SU-DHL-6 (cell line): Measurements from ENCODE around the gene GTF2H1.

Experiments
- H2AFZ ChIP-seq: fragments of 200-600 bp; sonication (generic); 2 replicates; pipeline ENCODE4 v1.6.1; 2014; ENCODE audit warnings: low read depth, mild to moderate bottlenecking, moderate library complexity, mixed read lengths, antibody characterized with exemption, low read length; ENCODE audit not compliant: severe bottlenecking
- H3F3A ChIP-seq: fragments of 200-600 bp; shearing (Covaris generic); 2 replicates; pipeline ENCODE4 v1.6.0; 2016; ENCODE audit warnings: antibody characterized with exemption, mild to moderate bottlenecking; ENCODE audit not compliant: insufficient read depth
- H3K27ac ChIP-seq: fragments of 200-600 bp; sonication (generic); 2 replicates; pipeline ENCODE4 v1.5.1; 2016; ENCODE audit warnings: low read depth, mild to moderate bottlenecking, low read length, moderate library complexity, mixed read lengths
- H3K27me3 ChIP-seq: fragments of 200-600 bp; sonication (generic), shearing (Covaris generic); 2 replicates; pipeline ENCODE4 v1.6.0; 2014; ENCODE audit warnings: mild to moderate bottlenecking, low read length
- H3K36me3 ChIP-seq: fragments of 200-600 bp; sonication (generic); 2 replicates; pipeline ENCODE4 v1.6.1; 2014; ENCODE audit warnings: mild to moderate bottlenecking, low read length, mixed read lengths
- H3K4me2 ChIP-seq: fragments of 300-600, 200-600 bp; shearing (Covaris generic), sonication (generic); 2 replicates; pipeline ENCODE4 v1.6.0; 2014; ENCODE audit warnings: low read length, low read depth, mild to moderate bottlenecking; ENCODE audit not compliant: poor library complexity, severe bottlenecking
- H3K4me3 ChIP-seq: fragments of 200-600 bp; sonication (generic); 2 replicates; pipeline ENCODE4 v1.5.1; 2014; ENCODE audit warnings: antibody characterized with exemption, low read length, mild to moderate bottlenecking, mixed read lengths; ENCODE audit not compliant: insufficient read depth, poor library complexity, severe bottlenecking
- H3K79me2 ChIP-seq: fragments of 200-600 bp; sonication (generic); 2 replicates; pipeline ENCODE4 v1.6.1; 2014; ENCODE audit warnings: mild to moderate bottlenecking, low read length, moderate library complexity; ENCODE audit not compliant: insufficient read depth
- H3K9ac ChIP-seq: fragments of 200-600 bp; sonication (generic); 2 replicates; pipeline ENCODE4 v1.7.0; 2014; ENCODE audit warnings: mild to moderate bottlenecking, low read length
- H3K9me2 ChIP-seq: fragments of 200-600 bp; sonication (generic); replicated peaks from 2 replicates; pipeline ENCODE4 v1.6.1; 2014; ENCODE audit warnings: low read length; ENCODE audit not compliant: insufficient read depth
- H3K9me3 ChIP-seq: fragments of 200-600 bp; sonication (generic); 2 replicates; pipeline ENCODE4 v1.6.1; 2014; ENCODE audit warnings: low read length, mixed read lengths; ENCODE audit not compliant: insufficient read depth
- H4K20me1 ChIP-seq: fragments of 200-600 bp; sonication (generic); 2 replicates; pipeline ENCODE4 v1.6.1; 2014; ENCODE audit warnings: low read depth, mild to moderate bottlenecking, antibody characterized with exemption, low read length, moderate library complexity, mixed read lengths
- CTCF ChIP-seq: fragments of 200-600 bp; sonication (generic); IDR thresholded peaks from one replicate; pipeline ENCODE4 v1.5.1; 2017; ENCODE audit warnings: antibody characterized with exemption, mild to moderate bottlenecking, low read length, moderate library complexity; ENCODE audit not compliant: insufficient read depth, poor library complexity, severe bottlenecking
- EZH2phosphoT487 ChIP-seq: fragments of 200-600 bp; sonication (generic), shearing (Covaris generic); conservative IDR thresholded peaks from 2 replicates; pipeline ENCODE4 v1.6.1; 2018; ENCODE audit warnings: mild to moderate bottlenecking, antibody characterized with exemption, low read length, moderate library complexity, mixed read lengths

The GTF2H1 gene

GRCh38 chr11:18384157-18384641, 61.8 kb downstream of the GTF2H1 start:
- H3K27ac ChIP-seq: no peak overlapping the region
- H3K9me3 ChIP-seq: no peaks in the 10 kb centered on the region
- no peaks in the 10 kb centered on the region for H3K9me2 ChIP-seq
- H3K79me2 ChIP-seq: no peaks in the 10 kb centered on the region
- no peaks in the 10 kb centered on the region for H3K36me3 ChIP-seq
- H2AFZ ChIP-seq: no peak overlapping the region
- no peak overlapping the region for H3K4me3 ChIP-seq
- H4K20me1 ChIP-seq: no peaks in the 10 kb centered on the region
- H3K27me3 ChIP-seq: no peaks in the 10 kb centered on the region
- TF ChIP-seq EZH2phosphoT487 (no peak), CTCF (no peak)
- H3F3A ChIP-seq: no peaks in the 10 kb centered on the region
- H3K9ac ChIP-seq: no peak overlapping the region
- H3K4me2 ChIP-seq: no peak overlapping the region

- Histone ChIP-seq H3K9ac (no peak overlapping the region), H4K20me1 (no peaks in the 10 kb centered on the region), H3K79me2 (peaks cover 7% of the 10 kb centered on the region), H3K9me2 (no peaks in the 10 kb centered on the region), H3K36me3 (peaks cover under 1% of the 10 kb centered on the region; the same call in 1 of the 2 replicates), H3K9me3 (no peaks in the 10 kb centered on the region), H3F3A (peaks cover 6% of the 10 kb centered on the region; the same call in 1 of the 2 replicates), H2AFZ (no peak overlapping the region), H3K4me2 (no peak overlapping the region), H3K27ac (no peak overlapping the region), H3K4me3 (no peak overlapping the region), H3K27me3 (no peaks in the 10 kb centered on the region)
- TF ChIP-seq EZH2phosphoT487 (no peak), CTCF (no peak)
Observed at GRCh38 chr11:18390088-18390487, 67.7 kb downstream of the GTF2H1 start.

GRCh38 chr11:18392434-18393321, 70.3 kb downstream of the GTF2H1 start:
- Histone ChIP-seq H3K4me2 (no peak overlapping the region), H2AFZ (no peak overlapping the region), H3K4me3 (no peak overlapping the region), H3K27ac (no peak overlapping the region), H3K79me2 (peaks cover 31% of the 10 kb centered on the region), H3K36me3 (peaks cover 20% of the 10 kb centered on the region), H4K20me1 (peaks cover 14% of the 10 kb centered on the region), H3K9ac (no peak overlapping the region), H3K27me3 (no peaks in the 10 kb centered on the region), H3K9me3 (no peaks in the 10 kb centered on the region), H3K9me2 (no peaks in the 10 kb centered on the region), H3F3A (peaks cover 27% of the 10 kb centered on the region)
- TF ChIP-seq CTCF (no peak), EZH2phosphoT487 (no peak)
